HepG2 (cell line): Measurements from ENCODE around the gene USP9X. TPM values are rescaled to one million over a fixed set of nuclear protein-coding genes. Genes with fewer than 3 reads are reported as not detected.
A peak's percentile ranks its signal among the peaks of the same experiment; 100 is the strongest.

Experiments used
- ARNT ChIP-seq: fragments of 450-650 bp; IDR thresholded peaks from 2 replicates; pipeline ENCODE4 v1.6.1; 2017
- HMGXB4 ChIP-seq, 2 experiments: sonication (generic) in 1 of 2; formaldehyde crosslinking in 1 of 2; IDR thresholded peaks; 2 replicates each; pipeline versions ENCODE4 v1.4.0 to v1.6.1; 2018 to 2020; ENCODE audit warnings: missing genetic modification reagents in 2 of 2, borderline replicate concordance in 1 of 2, low read depth in 1 of 2, mild to moderate bottlenecking in 1 of 2, missing biosample characterization in 1 of 2
- MLLT10 ChIP-seq: sonication (generic); formaldehyde crosslinking; IDR thresholded peaks from 2 replicates; pipeline ENCODE4 v1.4.0; 2020; ENCODE audit warnings: missing genetic modification reagents
- MLXIP ChIP-seq: sonication (generic); formaldehyde crosslinking; IDR thresholded peaks from 2 replicates; pipeline ENCODE4 v1.9.0; 2021; ENCODE audit warnings: missing genetic modification reagents, borderline replicate concordance
- NFKB2 ChIP-seq: sonication (generic); formaldehyde crosslinking; IDR thresholded peaks from 2 replicates; pipeline ENCODE4 v1.4.0; 2020; ENCODE audit warnings: missing genetic modification reagents, borderline replicate concordance
- NFKBIZ ChIP-seq: IDR thresholded peaks from 2 replicates; pipeline ENCODE4 v1.6.1; 2018; ENCODE audit warnings: missing genetic modification reagents, missing compliant biosample characterization
- PCBP2 ChIP-seq: fragments of 200-400 bp; formaldehyde crosslinking; optimal IDR thresholded peaks from 2 replicates; pipeline ENCODE3; 2018; ENCODE audit warnings: low read length, low read depth; ENCODE audit not compliant: poor library complexity, severe bottlenecking
- SETDB1 ChIP-seq: sonication (generic); formaldehyde crosslinking; IDR thresholded peaks from 2 replicates; pipeline ENCODE4 v1.5.1; 2020; ENCODE audit warnings: missing genetic modification reagents, mild to moderate bottlenecking, borderline replicate concordance
- SKIL ChIP-seq: sonication (generic); formaldehyde crosslinking; IDR thresholded peaks from 2 replicates; pipeline ENCODE4 v1.8.0; 2022; ENCODE audit warnings: missing genetic modification reagents, mild to moderate bottlenecking, moderate library complexity, borderline replicate concordance
- SNAPC5 ChIP-seq: sonication (generic); formaldehyde crosslinking; IDR thresholded peaks from 2 replicates; pipeline ENCODE4 v1.8.1; 2023; ENCODE audit warnings: mild to moderate bottlenecking, missing genetic modification reagents, borderline replicate concordance
- SRY ChIP-seq: sonication (generic); formaldehyde crosslinking; IDR thresholded peaks from 2 replicates; pipeline ENCODE4 v1.8.0; 2022; ENCODE audit warnings: mild to moderate bottlenecking, missing genetic modification reagents
- TIGD3 ChIP-seq: sonication (generic); formaldehyde crosslinking; IDR thresholded peaks from 2 replicates; pipeline ENCODE4 v1.5.1; 2020; ENCODE audit warnings: mild to moderate bottlenecking, missing genetic modification reagents, borderline replicate concordance
- XRCC5 ChIP-seq: fragments of 200-400 bp; formaldehyde crosslinking; optimal IDR thresholded peaks from 2 replicates; pipeline ENCODE3; 2017; ENCODE audit warnings: mild to moderate bottlenecking, low read length
- ZBTB39 ChIP-seq: sonication (generic); formaldehyde crosslinking; IDR thresholded peaks from 2 replicates; pipeline ENCODE4 v1.5.0; 2020; ENCODE audit warnings: missing genetic modification reagents
- ZMYM2 ChIP-seq: sonication (generic); formaldehyde crosslinking; IDR thresholded peaks from 2 replicates; pipeline ENCODE4 v1.8.0; 2022; ENCODE audit warnings: mild to moderate bottlenecking, missing genetic modification reagents
- ZNF556 ChIP-seq: sonication (generic); formaldehyde crosslinking; IDR thresholded peaks from 2 replicates; pipeline ENCODE4 v1.4.0; 2020; ENCODE audit warnings: mild to moderate bottlenecking, missing genetic modification reagents, borderline replicate concordance
- ZSCAN12 ChIP-seq: sonication (generic); formaldehyde crosslinking; IDR thresholded peaks from 2 replicates; pipeline ENCODE4 v1.9.0; 2021; ENCODE audit warnings: mild to moderate bottlenecking, missing genetic modification reagents
- polyA plus RNA-seq, 8 experiments: library from polyadenylated mRNA; depleted of rRNA in 3 of 8; stranded (reverse) in 7 of 8; unstranded in 1 of 8; fragments of >200 nt; fragmentation: Illumina TruSeq in 4 of 8; extraction: Trizol in 4 of 8; gene quantifications; 2 replicates each; pipeline versions ENCODE4 v1.2.1 to v1.2.3, GENCODE V29; 2011 to 2016; ENCODE audit warnings: low read depth in 4 of 8, missing spikeins in 1 of 8, mixed read lengths in 1 of 8; ENCODE audit not compliant: insufficient read depth in 1 of 8
- total RNA-seq, 5 experiments: library from RNA; depleted of rRNA; stranded (reverse); fragments of >200 nt; fragmentation: Illumina TruSeq; extraction: Trizol; gene quantifications; 2 replicates each; pipeline ENCODE4 v1.2.3, GENCODE V29; 2016; ENCODE audit warnings: low read depth in 1 of 5

Gene USP9X
- total and polyA plus RNA-seq, 2 of the 13 experiments (the other 11 are each of a cell fraction or from before 2014, with no cell fraction given), result 22.2 to 40.5 TPM

GRCh38 chrX:41084044-41084892 lies 977 bp upstream of the USP9X start (continued):
- no peak for TF ChIP-seq MLXIP (CRISPR knock-in tag)
- peak; percentile 14 for TF ChIP-seq XRCC5
- 0 out of 2 replicates have a peak, but pooled peaks have one; percentile 44 for TF ChIP-seq NFKB2 (CRISPR knock-in tag)
- TF ChIP-seq ZNF556 (CRISPR knock-in tag), result no peak
- no peak for TF ChIP-seq TIGD3 (CRISPR knock-in tag)
- no peak for TF ChIP-seq ARNT
- 0 out of 2 replicates have a peak, but pooled peaks have one; percentile 14 for TF ChIP-seq NFKBIZ (CRISPR knock-in tag)
- no peak for TF ChIP-seq ZMYM2 (CRISPR knock-in tag)
- TF ChIP-seq SETDB1, result no peak
- TF ChIP-seq SKIL (CRISPR knock-in tag), result no peak
- no peak for TF ChIP-seq SNAPC5
- peak; percentile 71; the same call in 1 of the 2 replicates for TF ChIP-seq SRY (CRISPR knock-in tag)
- peak in 1 of 2 experiments; percentile 24; a peak in 1 of 4 replicates for TF ChIP-seq HMGXB4 (CRISPR knock-in tag; IDR thresholded peaks at IDR 0.05; ENCODE audit: borderline replicate concordance in 1 of 2, low read depth in 1 of 2)
- TF ChIP-seq ZBTB39 (CRISPR knock-in tag), result no peak
- no peak for TF ChIP-seq PCBP2
- TF ChIP-seq ZSCAN12 (CRISPR knock-in tag), result no peak
- TF ChIP-seq MLLT10 (CRISPR knock-in tag), result no peak
